ENCODE results near the gene OR4D1. TPM values are rescaled to one million over a fixed set of nuclear protein-coding genes. Genes with fewer than 3 reads are reported as not detected.

The OR4D1 gene
- total RNA-seq, 1 donor from 2014 or later = not detected

DNA sequence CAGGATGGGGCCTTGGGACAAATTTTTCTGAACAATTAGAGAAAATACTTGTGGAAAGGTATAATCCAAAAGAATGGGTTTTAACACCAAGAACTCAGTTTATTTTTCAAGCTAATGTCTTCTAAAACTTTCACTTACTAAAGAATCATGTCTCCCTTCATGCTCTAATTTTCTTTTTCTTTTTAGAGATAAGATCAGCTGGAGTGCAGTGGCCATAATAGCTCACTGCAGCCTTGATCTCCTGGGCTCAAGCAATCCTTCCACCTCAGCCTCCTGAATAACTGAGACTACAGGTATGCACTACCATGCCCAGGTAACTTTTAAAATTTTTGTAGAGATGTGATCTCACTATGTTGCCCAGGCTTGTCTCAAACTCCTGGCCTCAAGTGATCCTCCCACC is 5.5 kb downstream of the OR4D1 start:
- Mint-ChIP-seq H3K27me3 (ENCODE audit: low read depth) (peaks cover 71% of the 10 kb centered on the region), H3K4me3 (ENCODE audit: unreplicated experiment) (no peak overlapping the region), H3K9me3 (ENCODE audit: low read depth) (no peaks in the 10 kb centered on the region), H3K27ac (ENCODE audit: unreplicated experiment) (no peak overlapping the region), H3K36me3 (ENCODE audit: low read depth) (no peaks in the 10 kb centered on the region), H3K4me1 (ENCODE audit: low read depth) (peaks cover 7% of the 10 kb centered on the region)
- DNase-seq (ENCODE audit: low spot score) = no peak
- TF ChIP-seq, protein P1, sequence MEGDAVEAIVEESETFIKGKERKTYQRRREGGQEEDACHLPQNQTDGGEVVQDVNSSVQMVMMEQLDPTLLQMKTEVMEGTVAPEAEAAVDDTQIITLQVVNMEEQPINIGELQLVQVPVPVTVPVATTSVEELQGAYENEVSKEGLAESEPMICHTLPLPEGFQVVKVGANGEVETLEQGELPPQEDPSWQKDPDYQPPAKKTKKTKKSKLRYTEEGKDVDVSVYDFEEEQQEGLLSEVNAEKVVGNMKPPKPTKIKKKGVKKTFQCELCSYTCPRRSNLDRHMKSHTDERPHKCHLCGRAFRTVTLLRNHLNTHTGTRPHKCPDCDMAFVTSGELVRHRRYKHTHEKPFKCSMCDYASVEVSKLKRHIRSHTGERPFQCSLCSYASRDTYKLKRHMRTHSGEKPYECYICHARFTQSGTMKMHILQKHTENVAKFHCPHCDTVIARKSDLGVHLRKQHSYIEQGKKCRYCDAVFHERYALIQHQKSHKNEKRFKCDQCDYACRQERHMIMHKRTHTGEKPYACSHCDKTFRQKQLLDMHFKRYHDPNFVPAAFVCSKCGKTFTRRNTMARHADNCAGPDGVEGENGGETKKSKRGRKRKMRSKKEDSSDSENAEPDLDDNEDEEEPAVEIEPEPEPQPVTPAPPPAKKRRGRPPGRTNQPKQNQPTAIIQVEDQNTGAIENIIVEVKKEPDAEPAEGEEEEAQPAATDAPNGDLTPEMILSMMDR (IDR thresholded peaks at IDR 0.05) = no peak

DNA sequence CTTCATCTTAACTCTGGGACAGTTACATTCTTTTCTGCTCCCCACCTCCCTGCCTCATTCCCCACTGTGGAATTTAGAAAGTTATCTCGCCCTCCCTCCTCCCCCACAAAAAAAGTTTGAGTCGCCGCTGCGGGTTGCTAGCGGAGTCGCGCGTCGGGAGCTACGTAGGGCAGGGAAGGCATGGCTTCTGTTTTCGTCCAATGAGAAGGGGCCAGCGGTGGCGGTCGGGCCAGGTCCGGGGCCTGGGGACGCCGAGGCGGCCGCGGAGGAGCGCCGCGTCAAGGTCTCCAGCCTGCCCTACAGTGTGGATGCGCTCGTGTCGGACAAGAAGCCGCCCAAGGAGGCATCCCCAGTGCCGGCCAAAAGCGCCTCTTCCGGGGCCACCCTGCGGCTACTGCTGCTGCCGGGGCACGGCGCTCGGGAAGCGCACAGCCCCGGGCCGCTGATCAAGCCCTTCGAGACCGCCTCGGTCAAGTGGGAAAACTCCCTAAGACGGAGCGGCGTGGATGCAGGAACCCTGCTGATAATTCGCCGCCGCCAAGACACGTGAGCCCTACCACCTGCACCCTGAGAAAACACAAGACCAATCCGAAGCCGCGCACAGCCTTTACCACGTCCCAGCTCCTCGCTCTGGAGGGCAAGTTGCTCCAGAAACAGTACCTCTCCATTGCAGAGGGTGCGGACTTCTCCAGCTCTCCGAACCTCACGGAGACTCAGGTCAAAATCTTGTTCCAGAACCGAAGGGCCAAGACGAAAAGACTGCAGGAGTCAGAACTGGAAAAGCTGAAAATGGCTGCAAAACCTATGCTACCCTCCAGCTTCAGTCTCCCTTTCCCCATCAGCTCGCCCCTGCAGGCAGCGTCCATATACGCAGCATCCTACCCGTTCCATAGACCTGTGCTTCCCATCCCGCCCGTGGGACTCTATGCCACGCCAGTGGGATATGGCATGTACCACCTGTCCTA is 8.9 kb downstream of the OR4D1 start:
- H3K27ac Mint-ChIP-seq (ENCODE audit: unreplicated experiment) = no peak overlapping the region

DNA sequence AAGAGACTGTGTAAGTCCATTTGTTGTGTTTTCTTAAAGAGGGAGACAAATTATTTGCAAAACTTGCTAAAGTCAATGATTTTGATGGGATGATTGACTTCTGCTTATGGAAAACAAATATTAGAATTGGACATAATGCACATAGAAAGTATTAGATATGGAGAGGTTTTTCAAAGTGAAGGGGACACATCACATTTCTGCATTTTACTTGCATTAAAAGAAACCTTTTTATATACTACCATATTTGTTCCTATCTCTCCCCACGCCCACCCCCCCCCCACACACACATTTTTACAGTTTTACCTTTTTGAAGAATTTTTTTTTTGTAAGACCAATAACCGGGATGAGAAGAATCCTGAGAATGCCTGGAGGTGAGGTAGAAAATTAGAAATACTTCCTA is 10.0 kb downstream of the OR4D1 start:
- Mint-ChIP-seq H3K36me3 (ENCODE audit: low read depth) (peaks cover 2% of the 10 kb centered on the region), H3K9me3 (ENCODE audit: low read depth) (no peaks in the 10 kb centered on the region), H3K27me3 (ENCODE audit: low read depth) (peaks cover 69% of the 10 kb centered on the region), H3K4me1 (ENCODE audit: low read depth) (peaks cover 7% of the 10 kb centered on the region), H3K4me3 (ENCODE audit: unreplicated experiment) (no peak overlapping the region), H3K27ac (ENCODE audit: unreplicated experiment) (no peak overlapping the region)
- no peak for DNase-seq (ENCODE audit: low spot score)
- TF ChIP-seq, protein P1 (IDR thresholded peaks at IDR 0.05) = no peak

More for the DNA sequence above, 8.9 kb downstream of the OR4D1 start:
- DNase-seq (ENCODE audit: low spot score) = no peak
- peaks cover 73% of the 10 kb centered on the region for H3K27me3 Mint-ChIP-seq (ENCODE audit: low read depth)
- peaks cover 7% of the 10 kb centered on the region for H3K4me1 Mint-ChIP-seq (ENCODE audit: low read depth)
- peak overlapping the region; percentile 75 for H3K4me3 Mint-ChIP-seq (ENCODE audit: unreplicated experiment)
- no peaks in the 10 kb centered on the region for H3K9me3 Mint-ChIP-seq (ENCODE audit: low read depth)
- TF ChIP-seq, protein P1 (IDR thresholded peaks at IDR 0.05) = no peak
- peaks cover 2% of the 10 kb centered on the region for H3K36me3 Mint-ChIP-seq (ENCODE audit: low read depth)

DNA sequence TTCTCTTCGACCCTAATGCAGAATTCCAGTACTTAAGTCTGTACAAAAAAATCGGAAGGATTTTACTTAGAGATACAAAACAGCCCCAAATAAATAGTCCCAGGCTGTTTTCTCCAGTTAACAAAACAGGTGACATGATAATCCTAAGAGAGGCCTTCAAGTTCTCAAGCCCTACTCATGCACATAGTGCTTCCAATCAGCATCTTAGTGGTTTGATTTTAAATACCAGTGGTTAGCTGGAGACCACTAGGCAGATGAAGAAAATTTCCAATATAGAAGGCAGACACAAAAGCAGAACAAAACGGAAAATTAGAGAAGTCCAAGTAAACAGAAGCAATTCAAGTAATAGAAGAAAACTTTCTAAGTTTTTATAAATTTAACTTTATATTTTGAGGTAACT is 13.4 kb downstream of the OR4D1 start:
- H3K27ac Mint-ChIP-seq (ENCODE audit: unreplicated experiment) = no peak overlapping the region
- H3K4me1 Mint-ChIP-seq (ENCODE audit: low read depth) = peaks cover 7% of the 10 kb centered on the region
- H3K36me3 Mint-ChIP-seq (ENCODE audit: low read depth) = peaks cover 2% of the 10 kb centered on the region
- no peak overlapping the region for H3K4me3 Mint-ChIP-seq (ENCODE audit: unreplicated experiment)
- TF ChIP-seq, protein P1 (IDR thresholded peaks at IDR 0.05) = no peak
- DNase-seq (ENCODE audit: low spot score) = no peak
- H3K27me3 Mint-ChIP-seq (ENCODE audit: low read depth) = peaks cover 60% of the 10 kb centered on the region
- no peaks in the 10 kb centered on the region for H3K9me3 Mint-ChIP-seq (ENCODE audit: low read depth)

DNA sequence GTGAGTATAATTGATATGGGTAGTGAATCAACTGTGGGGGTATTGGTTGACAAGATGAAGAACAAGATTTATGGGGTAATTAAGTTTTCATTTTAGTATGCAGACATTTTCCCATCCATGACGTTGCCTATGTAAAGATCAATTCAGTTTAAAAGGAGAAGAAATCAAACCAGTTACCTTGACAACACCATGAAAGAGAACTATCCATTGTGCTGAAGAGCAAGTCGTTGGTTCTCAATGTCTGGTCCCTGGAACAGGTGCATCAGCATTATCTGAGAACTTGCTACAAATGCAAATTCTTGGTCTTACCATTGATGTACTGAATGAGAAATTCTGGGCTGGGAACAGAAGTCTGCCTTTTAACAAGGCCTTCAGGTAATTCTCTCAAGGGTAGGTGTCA is 17.8 kb downstream of the OR4D1 start:
- no peaks in the 10 kb centered on the region for H3K36me3 Mint-ChIP-seq (ENCODE audit: low read depth)
- no peak overlapping the region for H3K4me3 Mint-ChIP-seq (ENCODE audit: unreplicated experiment)
- TF ChIP-seq, protein P1 (IDR thresholded peaks at IDR 0.05) = no peak
- no peak overlapping the region for H3K27ac Mint-ChIP-seq (ENCODE audit: unreplicated experiment)
- H3K4me1 Mint-ChIP-seq (ENCODE audit: low read depth) = no peaks in the 10 kb centered on the region
- DNase-seq (ENCODE audit: low spot score) = no peak
- H3K9me3 Mint-ChIP-seq (ENCODE audit: low read depth) = no peaks in the 10 kb centered on the region
- peaks cover 60% of the 10 kb centered on the region for H3K27me3 Mint-ChIP-seq (ENCODE audit: low read depth)

Measured in chondrocyte (in vitro differentiated cells).